H1 (cell line): ENCODE measurements around the gene PSD2. TPM values are rescaled to one million over a fixed set of nuclear protein-coding genes. Genes with fewer than 3 reads are reported as not detected.

ENCODE experiments used
- CTCF ChIA-PET: fragments of 300-600 bp; sonication (Branson Sonifier 250); formaldehyde crosslinking; loops from one replicate; lab custom pipeline; 2021; ENCODE audit not compliant: partially characterized antibody; lab: Charles Lee
- POLR2A ChIA-PET: fragments of 300-600 bp; sonication (Branson Sonifier 250); formaldehyde crosslinking; loops from one replicate; lab custom pipeline; 2021; ENCODE audit warnings: inconsistent platforms; ENCODE audit not compliant: partially characterized antibody; lab: Charles Lee
- DNase-seq, 2 experiments: peaks; one replicate each; pipeline versions ENCODE4 v3.0.0 to v3.0.0-alpha.2; 2010 to 2022; ENCODE audit warnings: low spot score in 2 of 2, low read depth in 1 of 2, mixed read lengths in 1 of 2
- FAIRE-seq: peaks from 2 replicates; lab custom pipeline; 2011; peaks lifted over from hg19 to GRCh38; lab: Jason Lieb, UNC
- H2AFZ ChIP-seq: 2 replicates; pipeline ENCODE4 v1.8.1; 2012; ENCODE audit warnings: low read length, inconsistent platforms
- H2AK5ac ChIP-seq: 2 replicates; pipeline ENCODE4 v1.6.1; 2013; ENCODE audit warnings: low read depth, low read length
- H2BK120ac ChIP-seq: replicated peaks from 2 replicates; pipeline ENCODE3; 2013; ENCODE audit warnings: low read depth, low read length, inconsistent platforms
- H2BK12ac ChIP-seq: 2 replicates; pipeline ENCODE4 v1.6.1; 2013; ENCODE audit warnings: low read depth, low read length
- H2BK15ac ChIP-seq: 2 replicates; pipeline ENCODE4 v1.6.1; 2013; ENCODE audit warnings: low read length
- H2BK20ac ChIP-seq: 2 replicates; pipeline ENCODE4 v1.6.1; 2013; ENCODE audit warnings: low read length
- H2BK5ac ChIP-seq: 2 replicates; pipeline ENCODE4 v1.6.1; 2013; ENCODE audit warnings: low read depth, low read length
- H3K14ac ChIP-seq: 2 replicates; pipeline ENCODE4 v1.6.1; 2013; ENCODE audit warnings: inconsistent platforms; ENCODE audit not compliant: insufficient read length
- H3K18ac ChIP-seq: 2 replicates; pipeline ENCODE4 v1.6.1; 2013; ENCODE audit warnings: low read length; ENCODE audit errors: extremely low read depth
- H3K23ac ChIP-seq: 2 replicates; pipeline ENCODE4 v1.6.1; 2013; ENCODE audit warnings: inconsistent platforms; ENCODE audit not compliant: insufficient read length
- H3K23me2 ChIP-seq: 2 replicates; pipeline ENCODE4 v1.6.1; 2013; ENCODE audit warnings: low read depth, low read length
- H3K27ac ChIP-seq: 2 replicates; pipeline ENCODE4 v1.6.1; 2011; ENCODE audit warnings: low read depth, low read length, inconsistent platforms
- H3K27me3 ChIP-seq, 4 experiments: replicated peaks in 1 of 4; 1 replicate in 1 of 4; 2 replicates in 3 of 4; pipeline versions ENCODE4 v1.6.1 to v1.8.1; 2011 to 2013; ENCODE audit warnings: low read length in 3 of 4, mild to moderate bottlenecking in 3 of 4, inconsistent platforms in 2 of 4, mixed read lengths in 2 of 4, moderate library complexity in 1 of 4; ENCODE audit not compliant: control insufficient read depth in 3 of 4, insufficient read depth in 3 of 4; ENCODE audit errors: extremely low read depth in 1 of 4
- H3K36me3 ChIP-seq, 4 experiments: 2 replicates each; pipeline versions ENCODE4 v1.6.1 to v1.8.1; 2011 to 2013; ENCODE audit warnings: mild to moderate bottlenecking in 4 of 4, low read length in 3 of 4, moderate library complexity in 2 of 4, control low read depth in 1 of 4, inconsistent platforms in 1 of 4; ENCODE audit not compliant: insufficient read depth in 4 of 4, control insufficient read depth in 2 of 4
- H3K4ac ChIP-seq: replicated peaks from 2 replicates; pipeline ENCODE3; 2013; ENCODE audit warnings: low read length, low read depth, mixed read lengths, inconsistent platforms; ENCODE audit not compliant: insufficient read length
- H3K4me1 ChIP-seq, 4 experiments: replicated peaks in 1 of 4; 1 replicate in 1 of 4; 2 replicates in 3 of 4; pipeline versions ENCODE4 v1.6.1 to v1.8.1; 2011 to 2013; ENCODE audit warnings: low read length in 3 of 4, inconsistent platforms in 2 of 4, mixed read lengths in 1 of 4; ENCODE audit not compliant: insufficient read depth in 4 of 4, control insufficient read depth in 3 of 4
- H3K4me2 ChIP-seq, 2 experiments: 2 replicates each; pipeline versions ENCODE4 v1.6.1 to v1.8.1; 2011 to 2013; ENCODE audit warnings: low read depth in 2 of 2, low read length in 2 of 2, control low read depth in 1 of 2, inconsistent platforms in 1 of 2, mild to moderate bottlenecking in 1 of 2; ENCODE audit not compliant: insufficient read depth in 1 of 2
- H3K4me3 ChIP-seq, 4 experiments: fragments of 200-600, 300-600 bp in 1 of 4; sonication (generic), shearing (Covaris generic), sonication (Bioruptor Twin) in 1 of 4; 2 replicates each; pipeline versions ENCODE4 v1.5.1 to v1.8.1; 2011 to 2016; ENCODE audit warnings: low read length in 4 of 4, low read depth in 3 of 4, control low read depth in 2 of 4, inconsistent platforms in 2 of 4, mild to moderate bottlenecking in 2 of 4, mixed read lengths in 1 of 4, moderate library complexity in 1 of 4; ENCODE audit not compliant: insufficient read depth in 2 of 4; ENCODE audit errors: extremely low read depth in 1 of 4
- H3K56ac ChIP-seq: replicated peaks from 2 replicates; pipeline ENCODE3; 2013; ENCODE audit warnings: low read depth, mild to moderate bottlenecking, mixed read lengths, low read length, inconsistent platforms; ENCODE audit not compliant: insufficient read length
- H3K79me1 ChIP-seq: 2 replicates; pipeline ENCODE4 v1.6.1; 2013; ENCODE audit warnings: low read depth, low read length, control low read depth
- H3K79me2 ChIP-seq, 2 experiments: 2 replicates each; pipeline versions ENCODE4 v1.6.1 to v1.8.1; 2012 to 2013; ENCODE audit warnings: low read length in 2 of 2, mild to moderate bottlenecking in 2 of 2, inconsistent platforms in 1 of 2; ENCODE audit not compliant: insufficient read depth in 2 of 2, control insufficient read depth in 1 of 2
- H3K9ac ChIP-seq, 4 experiments: replicated peaks in 1 of 4; 1 replicate in 1 of 4; 2 replicates in 3 of 4; pipeline versions ENCODE4 v1.6.1 to v1.8.1; 2011 to 2013; ENCODE audit warnings: low read depth in 3 of 4, low read length in 3 of 4, control low read depth in 2 of 4, mild to moderate bottlenecking in 2 of 4, moderate library complexity in 2 of 4, inconsistent platforms in 1 of 4; ENCODE audit errors: extremely low read depth in 1 of 4
- H3K9me3 ChIP-seq, 2 experiments: 2 replicates each; pipeline versions ENCODE4 v1.6.1 to v1.8.1; 2012 to 2013; ENCODE audit warnings: mild to moderate bottlenecking in 2 of 2, moderate library complexity in 2 of 2, control low read depth in 1 of 2, inconsistent platforms in 1 of 2, low read depth in 1 of 2, low read length in 1 of 2, mixed read lengths in 1 of 2; ENCODE audit not compliant: insufficient read depth in 2 of 2
- H4K20me1 ChIP-seq, 2 experiments: replicated peaks in 1 of 2; 2 replicates each; pipeline versions ENCODE3 to v1.8.1; 2011 to 2013; ENCODE audit warnings: inconsistent platforms in 2 of 2, low read length in 2 of 2, mild to moderate bottlenecking in 1 of 2; ENCODE audit not compliant: insufficient read depth in 2 of 2, control insufficient read depth in 1 of 2
- H4K5ac ChIP-seq: 2 replicates; pipeline ENCODE4 v1.6.1; 2013; ENCODE audit warnings: low read length, low read depth, mixed read lengths, inconsistent platforms; ENCODE audit not compliant: insufficient read length
- H4K8ac ChIP-seq: 2 replicates; pipeline ENCODE4 v1.8.0; 2013; ENCODE audit warnings: mild to moderate bottlenecking, moderate library complexity, low read length, inconsistent platforms; ENCODE audit not compliant: insufficient read depth; ENCODE audit errors: extremely low read depth
- H4K91ac ChIP-seq: replicated peaks from 2 replicates; pipeline ENCODE3; 2013; ENCODE audit warnings: low read length, mixed read lengths, inconsistent platforms; ENCODE audit not compliant: insufficient read length
- ATF3 ChIP-seq: IDR thresholded peaks from 2 replicates; pipeline ENCODE4 v1.6.1; 2011; ENCODE audit warnings: low read depth, mild to moderate bottlenecking, low read length; ENCODE audit not compliant: insufficient read depth
- POU5F1 ChIP-seq: IDR thresholded peaks from 2 replicates; pipeline ENCODE4 v1.6.1; 2011; ENCODE audit warnings: low read depth, mild to moderate bottlenecking, low read length, moderate library complexity
- RBBP5 ChIP-seq: IDR thresholded peaks from 2 replicates; pipeline ENCODE4 v1.7.1; 2012; ENCODE audit warnings: low read depth, mild to moderate bottlenecking, inconsistent platforms, low read length, moderate library complexity, borderline replicate concordance
- RFX5 ChIP-seq: IDR thresholded peaks from 2 replicates; pipeline ENCODE4 v1.6.1; 2011; ENCODE audit warnings: low read depth, low read length, improper control_type of control experiment, borderline replicate concordance
- SIRT6 ChIP-seq: IDR thresholded peaks from one replicate; pipeline ENCODE4 v1.7.1; 2012; ENCODE audit warnings: low read length, inconsistent platforms
- SP1 ChIP-seq: IDR thresholded peaks from 2 replicates; pipeline ENCODE4 v1.6.1; 2011; ENCODE audit warnings: low read depth, low read length
- TEAD4 ChIP-seq: IDR thresholded peaks from 2 replicates; pipeline ENCODE4 v1.6.1; 2012; ENCODE audit warnings: low read depth, low read length, inconsistent platforms, mixed read lengths
- YY1 ChIP-seq: IDR thresholded peaks from 2 replicates; pipeline ENCODE4 v1.6.1; 2011; ENCODE audit warnings: low read depth, mild to moderate bottlenecking, low read length
- WGBS, 2 experiments: shearing (Covaris generic) in 1 of 2; methylation state at CpG; one replicate each; pipeline versions ENCODE4 v1.1.6 to v1.1.7; 2013 to 2015; ENCODE audit warnings: low lambda C conversion rate in 2 of 2, mixed read lengths in 2 of 2, inconsistent platforms in 1 of 2, low coverage in 1 of 2, missing lambda C conversion rate in 1 of 2; ENCODE audit not compliant: insufficient replicate concordance in 2 of 2, insufficient coverage in 1 of 2, insufficient read length in 1 of 2; ENCODE audit errors: extremely low coverage in 1 of 2, missing lambda C conversion rate in 1 of 2; 5-methylcytosine and 5-hydroxymethylcytosine counted together
- polyA plus RNA-seq, 7 experiments: library from polyadenylated mRNA; depleted of rRNA in 3 of 7; stranded (reverse) in 5 of 7; unstranded in 2 of 7; fragments of >200 nt in 5 of 7; fragments of 200-250 nt in 2 of 7; gene quantifications; 1 replicate in 5 of 7; 2 replicates in 1 of 7; 4 replicates in 1 of 7; pipeline versions ENCODE4 v1.2.1 to v1.2.3, GENCODE V29; 2011 to 2013; ENCODE audit warnings: missing spikeins in 2 of 7, mixed read lengths in 2 of 7
- total RNA-seq: library from RNA; stranded (reverse); fragmentation: NEBNext Ultra II Directional; extraction: Animal tissue kit (Norgen Biotek cat#: 25700); gene quantifications from 2 replicates; pipeline ENCODE4 v1.2.1, GENCODE V29; 2021
- TF ChIP-seq, protein P1 (sequence below): IDR thresholded peaks from 2 replicates; pipeline ENCODE4 v1.6.1; 2011; ENCODE audit warnings: low read length, improper control_type of control experiment
- TF ChIP-seq, protein P2 (sequence below), 3 experiments: IDR thresholded peaks; 1 replicate in 2 of 3; 2 replicates in 1 of 3; pipeline versions ENCODE4 v1.5.1 to v1.6.1; 2011; ENCODE audit warnings: low read length in 3 of 3, mild to moderate bottlenecking in 3 of 3, inconsistent platforms in 2 of 3, low read depth in 1 of 3, moderate library complexity in 1 of 3; ENCODE audit not compliant: insufficient read depth in 1 of 3; ENCODE audit errors: control extremely low read depth in 1 of 3

Gene PSD2
- total and polyA plus RNA-seq, 2 of the 8 experiments (the other 6 are each of a cell fraction or from before 2014, with no cell fraction given) = 0.06 to 0.14 TPM

- ChIA-PET POLR2A (interaction anchor here (1.0 kb wide), 1 partner anchor 14 kb away, joined by 3 read pairs; no protein-coding TSS in a partner anchor), CTCF (interaction anchor here (0.7 to 9.2 kb wide), 5 partner anchors 12 to 158 kb away, joined by 3 to 68 read pairs (median 16); partner anchors contain the start of gene PSD2)
- Histone ChIP-seq H3K79me1 (no peaks in the 10 kb centered on the region), H3K36me3 (no peaks in the 10 kb centered on the region), H3K23me2 (no peaks in the 10 kb centered on the region), H3K9ac (no peak overlapping the region), H3K18ac (no peak overlapping the region), H2BK120ac (no peak overlapping the region), H3K4me1 (no peaks in the 10 kb centered on the region), H3K4ac (no peak overlapping the region), H3K23ac (no peak overlapping the region), H3K27me3 (peaks cover 0 to 3% (median 0%) of the 10 kb centered on the region in 4 experiments; a peak in 1 of 7 replicates), H2BK12ac (no peak overlapping the region), H4K8ac (no peak overlapping the region), H3K9me3 (no peaks in the 10 kb centered on the region), H2BK15ac (no peak overlapping the region), H2BK20ac (no peak overlapping the region), H3K4me3 (no peak overlapping the region), H3K27ac (no peak overlapping the region), H2AFZ (no peak overlapping the region), H3K79me2 (no peaks in the 10 kb centered on the region), H4K5ac (no peak overlapping the region), H2BK5ac (no peak overlapping the region), H4K91ac (no peak overlapping the region), H3K14ac (no peak overlapping the region), H3K4me2 (no peak overlapping the region), H3K56ac (no peak overlapping the region), H4K20me1 (peaks cover 0 to 4% of the 10 kb centered on the region in 2 experiments), H2AK5ac (no peak overlapping the region)
- no peak for DNase-seq
- TF ChIP-seq TEAD4 (no peak), RFX5 (no peak), SIRT6 (no peak), POU5F1 (no peak), SP1 (no peak), ATF3 (no peak), YY1 (no peak), RBBP5 (no peak)
- TF ChIP-seq, protein P1, sequence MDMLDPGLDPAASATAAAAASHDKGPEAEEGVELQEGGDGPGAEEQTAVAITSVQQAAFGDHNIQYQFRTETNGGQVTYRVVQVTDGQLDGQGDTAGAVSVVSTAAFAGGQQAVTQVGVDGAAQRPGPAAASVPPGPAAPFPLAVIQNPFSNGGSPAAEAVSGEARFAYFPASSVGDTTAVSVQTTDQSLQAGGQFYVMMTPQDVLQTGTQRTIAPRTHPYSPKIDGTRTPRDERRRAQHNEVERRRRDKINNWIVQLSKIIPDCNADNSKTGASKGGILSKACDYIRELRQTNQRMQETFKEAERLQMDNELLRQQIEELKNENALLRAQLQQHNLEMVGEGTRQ = no peak
- TF ChIP-seq, protein P2, sequence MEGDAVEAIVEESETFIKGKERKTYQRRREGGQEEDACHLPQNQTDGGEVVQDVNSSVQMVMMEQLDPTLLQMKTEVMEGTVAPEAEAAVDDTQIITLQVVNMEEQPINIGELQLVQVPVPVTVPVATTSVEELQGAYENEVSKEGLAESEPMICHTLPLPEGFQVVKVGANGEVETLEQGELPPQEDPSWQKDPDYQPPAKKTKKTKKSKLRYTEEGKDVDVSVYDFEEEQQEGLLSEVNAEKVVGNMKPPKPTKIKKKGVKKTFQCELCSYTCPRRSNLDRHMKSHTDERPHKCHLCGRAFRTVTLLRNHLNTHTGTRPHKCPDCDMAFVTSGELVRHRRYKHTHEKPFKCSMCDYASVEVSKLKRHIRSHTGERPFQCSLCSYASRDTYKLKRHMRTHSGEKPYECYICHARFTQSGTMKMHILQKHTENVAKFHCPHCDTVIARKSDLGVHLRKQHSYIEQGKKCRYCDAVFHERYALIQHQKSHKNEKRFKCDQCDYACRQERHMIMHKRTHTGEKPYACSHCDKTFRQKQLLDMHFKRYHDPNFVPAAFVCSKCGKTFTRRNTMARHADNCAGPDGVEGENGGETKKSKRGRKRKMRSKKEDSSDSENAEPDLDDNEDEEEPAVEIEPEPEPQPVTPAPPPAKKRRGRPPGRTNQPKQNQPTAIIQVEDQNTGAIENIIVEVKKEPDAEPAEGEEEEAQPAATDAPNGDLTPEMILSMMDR (IDR thresholded peaks at IDR 0.05; ENCODE audit: control extremely low read depth in 1 of 3, insufficient read depth in 1 of 3, low read depth in 1 of 3, low read length in 3 of 3) = no peak
- 87% methylated on average over 11 of the region's 11 CpGs; no CpG with 5 or more reads in 1 of the 2 experiments for WGBS, 2 experiments
- FAIRE-seq = no peak
Observed at GRCh38 chr5:139809331-139809810, 13.8 kb downstream of the PSD2 start.
